ENCODE measurements around the gene TRAPPC2L. TPM values are rescaled to one million over a fixed set of nuclear protein-coding genes. Genes with fewer than 3 reads are reported as not detected.

Gene TRAPPC2L
- total RNA-seq, 2 donors from 2014 or later = 110 TPM

- no peaks in the 10 kb centered on the region for H3K9me3 Mint-ChIP-seq
- Histone ChIP-seq H3K9me3 (ENCODE audit: control insufficient read depth, low read length) (no peaks in the 10 kb centered on the region), H3K27me3 (ENCODE audit: control insufficient read depth, insufficient read depth, low read length, poor library complexity, severe bottlenecking) (no peaks in the 10 kb centered on the region), H3K27ac (ENCODE audit: low read depth, low read length) (no peak within 1 kb of the TSS), H3K4me1 (ENCODE audit: control insufficient read depth, insufficient read depth, low read length) (no peaks in the 10 kb centered on the region), H3K9ac (ENCODE audit: extremely low read depth, low read length, poor library complexity, severe bottlenecking) (no peak within 1 kb of the TSS), H3K4me3 (ENCODE audit: low read length) (no peak within 1 kb of the TSS), H3K36me3 (ENCODE audit: control insufficient read depth, insufficient read depth, low read length) (peaks cover 4% of the 10 kb centered on the region)
- 90 to 93% methylated on average over 7 to 20 of the region's 20 CpGs for WGBS, 2 experiments (ENCODE audit: insufficient coverage in 1 of 2, insufficient read length in 1 of 2)
- no peaks in the 10 kb centered on the region for H3K27me3 Mint-ChIP-seq (ENCODE audit: insufficient read depth)
- H3K36me3 Mint-ChIP-seq (ENCODE audit: low read depth) = peaks cover 14% of the 10 kb centered on the region
- DNase-seq = no peak
- no peak for TF ChIP-seq CTCF (conservative IDR thresholded peaks at IDR 0.05)
- no peak within 1 kb of the TSS for H3K4me3 Mint-ChIP-seq
- no peaks in the 10 kb centered on the region for H3K4me1 Mint-ChIP-seq
- H3K27ac Mint-ChIP-seq = no peak within 1 kb of the TSS
These were observed 9.4 kb downstream of the TRAPPC2L start, which contains the start of gene PABPN1L for GRCh38 chr16:88866151-88866920. TSS of gene PABPN1L (minus strand) at chr16:88866660. CDS start at chr16:88866606, 54 bp downstream.

- no peaks in the 10 kb centered on the region for H3K36me3 ChIP-seq (ENCODE audit: control insufficient read depth, insufficient read depth, low read length)
- no peak overlapping the region for H3K4me3 ChIP-seq (ENCODE audit: low read length)
- Mint-ChIP-seq H3K4me1 (no peaks in the 10 kb centered on the region), H3K27ac (no peak overlapping the region), H3K4me3 (no peak overlapping the region), H3K9me3 (no peaks in the 10 kb centered on the region), H3K27me3 (ENCODE audit: insufficient read depth) (no peaks in the 10 kb centered on the region), H3K36me3 (ENCODE audit: low read depth) (peaks cover under 1% of the 10 kb centered on the region)
- TF ChIP-seq CTCF (conservative IDR thresholded peaks at IDR 0.05) = no peak
- no peak overlapping the region for H3K27ac ChIP-seq (ENCODE audit: low read depth, low read length)
- WGBS, 2 experiments (ENCODE audit: insufficient coverage in 1 of 2, insufficient read length in 1 of 2) = 93 to 94% methylated on average over 24 of the region's 24 CpGs
- H3K4me1 ChIP-seq (ENCODE audit: control insufficient read depth, insufficient read depth, low read length) = no peaks in the 10 kb centered on the region
- H3K9me3 ChIP-seq (ENCODE audit: control insufficient read depth, low read length) = no peaks in the 10 kb centered on the region
- H3K27me3 ChIP-seq (ENCODE audit: control insufficient read depth, insufficient read depth, low read length, poor library complexity, severe bottlenecking) = no peaks in the 10 kb centered on the region
- no peak overlapping the region for H3K9ac ChIP-seq (ENCODE audit: extremely low read depth, low read length, poor library complexity, severe bottlenecking)
- DNase-seq = no peak
These were observed 10.8 kb downstream of the TRAPPC2L start for GRCh38 chr16:88867581-88868246.

GRCh38 chr16:88868974-88869672, 12.2 kb downstream of the TRAPPC2L start:
- no peak overlapping the region for H3K4me3 ChIP-seq (ENCODE audit: low read length)
- Mint-ChIP-seq H3K4me3 (no peak overlapping the region), H3K27ac (no peak overlapping the region), H3K4me1 (no peaks in the 10 kb centered on the region), H3K9me3 (no peaks in the 10 kb centered on the region), H3K27me3 (ENCODE audit: insufficient read depth) (no peaks in the 10 kb centered on the region), H3K36me3 (ENCODE audit: low read depth) (no peaks in the 10 kb centered on the region)
- no peak overlapping the region for H3K27ac ChIP-seq (ENCODE audit: low read depth, low read length)
- no peaks in the 10 kb centered on the region for H3K4me1 ChIP-seq (ENCODE audit: control insufficient read depth, insufficient read depth, low read length)
- no peaks in the 10 kb centered on the region for H3K36me3 ChIP-seq (ENCODE audit: control insufficient read depth, insufficient read depth, low read length)
- no peak overlapping the region for H3K9ac ChIP-seq (ENCODE audit: extremely low read depth, low read length, poor library complexity, severe bottlenecking)
- DNase-seq = no peak
- TF ChIP-seq CTCF (conservative IDR thresholded peaks at IDR 0.05) = no peak
- 92% methylated on average over 20 to 27 of the region's 27 CpGs for WGBS, 2 experiments (ENCODE audit: insufficient coverage in 1 of 2, insufficient read length in 1 of 2)
- no peaks in the 10 kb centered on the region for H3K9me3 ChIP-seq (ENCODE audit: control insufficient read depth, low read length)
- H3K27me3 ChIP-seq (ENCODE audit: control insufficient read depth, insufficient read depth, low read length, poor library complexity, severe bottlenecking) = no peaks in the 10 kb centered on the region
